ENCODE measurements around the gene NKIRAS2.
"Not testable (repeated sequence)": the region's sequence is repeated elsewhere in the genome, so short reads cannot be mapped to it uniquely, and the experiment has no call there.

Gene NKIRAS2

DNA sequence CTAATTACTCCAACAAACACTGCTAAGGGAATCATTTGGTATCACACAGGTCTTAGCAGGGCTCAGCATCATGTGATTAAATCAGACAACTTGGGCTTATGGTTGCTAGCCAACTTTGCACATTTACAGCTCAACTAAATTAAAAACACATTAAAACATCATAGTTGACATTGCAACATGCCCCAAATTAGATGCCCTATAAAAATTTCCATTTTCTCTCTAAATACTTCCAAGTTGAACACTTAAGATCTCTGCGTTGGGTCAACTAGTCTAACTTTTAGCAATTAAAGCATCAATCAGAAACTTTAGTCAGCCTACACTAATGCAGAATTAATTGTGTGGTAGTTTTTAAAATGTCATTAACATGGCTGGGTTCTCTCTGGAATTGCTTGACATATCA, 14.7 kb upstream of the NKIRAS2 start:
- Mint-ChIP-seq H3K36me3 (ENCODE audit: insufficient read depth) (peaks cover 28% of the 10 kb centered on the region), H3K4me1 (ENCODE audit: low read depth in 2 of 2) (peaks cover 25 to 48% of the 10 kb centered on the region in 2 donors), H3K9me3 (no peaks in the 10 kb centered on the region), H3K4me3 (no peak overlapping the region), H3K27me3 (no peaks in the 10 kb centered on the region), H3K27ac (peak overlapping the region in 1 of 2 donors; percentile 77)
- no peak for DNase-seq
- ATAC-seq (replicated peaks): no peak

DNA sequence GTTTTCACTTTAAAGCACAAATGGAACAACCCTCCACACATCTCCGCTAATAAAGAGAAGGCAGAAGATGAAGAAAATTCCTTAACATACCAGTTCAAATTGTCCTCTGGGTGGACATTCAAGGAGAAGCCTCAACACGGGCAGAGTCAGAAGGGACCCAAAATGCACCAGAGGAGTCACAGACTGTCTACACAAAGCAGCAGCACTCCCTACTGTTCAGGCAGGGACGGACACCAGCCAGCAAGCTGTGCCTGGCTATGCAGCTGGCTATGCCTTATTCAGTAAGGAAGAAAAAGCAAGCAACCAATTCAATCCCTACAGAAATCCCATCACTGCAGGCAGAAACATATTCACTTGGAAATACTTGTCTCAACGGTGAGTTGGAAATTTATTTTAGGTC, 10.7 kb upstream of the NKIRAS2 start:
- Mint-ChIP-seq H3K36me3 (ENCODE audit: insufficient read depth) (peaks cover 21% of the 10 kb centered on the region), H3K9me3 (no peaks in the 10 kb centered on the region), H3K27ac (peak overlapping the region in 1 of 2 donors; percentile 75), H3K4me3 (no peak overlapping the region), H3K4me1 (ENCODE audit: low read depth in 2 of 2) (peaks cover 40 to 67% of the 10 kb centered on the region in 2 donors), H3K27me3 (no peaks in the 10 kb centered on the region)
- no peak for ATAC-seq (replicated peaks)
- no peak for DNase-seq

DNA sequence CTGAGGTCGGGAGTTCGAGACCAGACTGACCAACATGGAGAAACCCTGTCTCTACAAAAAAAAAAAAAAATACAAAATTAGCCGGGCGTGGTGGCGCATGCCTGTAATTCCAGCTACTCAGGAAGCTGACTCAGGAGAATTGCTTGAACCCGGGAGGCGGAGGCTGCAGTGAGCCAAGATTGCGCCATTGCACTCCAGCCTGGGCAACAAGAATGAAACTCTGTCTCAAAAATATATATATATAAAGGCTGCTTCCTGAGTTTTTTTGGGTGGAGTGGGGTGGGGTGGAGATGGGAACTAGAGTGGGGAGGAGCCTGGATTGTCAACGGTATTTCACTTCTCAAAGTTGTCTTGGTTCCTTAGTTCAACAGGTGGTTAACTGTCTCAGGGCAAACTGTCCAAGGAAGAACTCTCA, 9.6 kb upstream of the NKIRAS2 start:
- H3K9me3 Mint-ChIP-seq; DNase-seq; H3K4me3 Mint-ChIP-seq; H3K27me3 Mint-ChIP-seq; ATAC-seq (replicated peaks): not testable (repeated sequence)
- Mint-ChIP-seq H3K36me3 (ENCODE audit: insufficient read depth) (peaks cover 25% of the 10 kb centered on the region), H3K4me1 (ENCODE audit: low read depth in 2 of 2) (peaks cover 40 to 63% of the 10 kb centered on the region in 2 donors), H3K27ac (peak overlapping the region in 1 of 2 donors; percentile 84)

DNA sequence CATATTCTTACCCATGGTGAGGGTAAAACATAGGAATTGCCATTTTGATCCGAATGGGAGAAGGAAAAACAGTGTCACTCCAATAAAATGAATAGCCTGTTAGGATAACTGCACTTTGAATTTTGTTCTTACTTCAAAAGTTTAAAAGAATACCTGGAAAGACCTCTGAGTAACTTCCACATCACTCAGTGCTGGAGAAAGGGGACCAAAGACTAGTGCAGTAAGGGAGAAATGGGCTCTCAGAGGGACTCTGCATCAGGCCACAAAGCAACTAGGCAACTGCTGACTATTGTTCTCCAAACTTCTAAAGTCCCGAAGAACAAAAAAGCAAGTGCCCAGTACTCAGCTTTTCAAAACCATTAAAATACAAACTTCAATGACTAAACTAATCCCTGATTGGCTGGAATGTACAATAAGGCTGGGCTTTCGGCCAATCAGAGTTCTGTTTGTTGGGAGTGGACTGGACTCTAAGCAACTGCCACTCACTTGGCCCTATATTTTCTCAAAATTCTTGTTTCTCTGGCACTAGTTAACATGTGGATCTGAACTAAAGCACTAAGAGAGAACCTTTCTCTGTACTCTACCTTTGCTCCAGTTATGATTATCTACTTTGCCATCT, 8.9 kb upstream of the NKIRAS2 start:
- no peak for ATAC-seq (replicated peaks)
- Mint-ChIP-seq H3K27me3 (no peaks in the 10 kb centered on the region), H3K27ac (peak overlapping the region in 1 of 2 donors; percentile 9), H3K4me1 (ENCODE audit: low read depth in 2 of 2) (peaks cover 44 to 63% of the 10 kb centered on the region in 2 donors), H3K4me3 (no peak overlapping the region), H3K36me3 (ENCODE audit: insufficient read depth) (peaks cover 31% of the 10 kb centered on the region), H3K9me3 (no peaks in the 10 kb centered on the region)
- DNase-seq: no peak

DNA sequence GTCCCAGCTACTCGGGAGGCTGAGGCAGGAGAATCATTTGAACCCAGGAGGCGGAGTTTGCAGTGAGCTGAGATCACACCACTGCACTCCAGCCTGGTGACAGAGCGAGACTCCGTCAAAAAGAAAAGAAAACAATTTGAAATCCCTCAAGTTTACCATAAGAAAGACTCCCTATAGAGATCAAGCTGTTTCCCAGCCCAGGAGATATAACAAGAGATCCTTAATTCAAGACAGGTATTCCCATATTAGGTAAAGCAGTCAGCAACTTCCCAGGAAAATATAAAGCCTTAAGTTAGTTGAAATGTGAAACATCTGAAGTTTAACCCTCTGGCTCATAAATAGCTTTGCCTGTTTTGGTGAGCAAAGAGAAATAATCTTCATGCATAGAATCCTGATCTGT, 7.5 kb upstream of the NKIRAS2 start:
- peak overlapping the region in 1 of 2 donors; percentile 25 for H3K4me3 Mint-ChIP-seq
- ATAC-seq (replicated peaks); H3K27me3 Mint-ChIP-seq; H3K9me3 Mint-ChIP-seq; H3K27ac Mint-ChIP-seq; DNase-seq: not testable (repeated sequence)
- peaks cover 52 to 67% of the 10 kb centered on the region in 2 donors for H3K4me1 Mint-ChIP-seq (ENCODE audit: low read depth in 2 of 2)
- peaks cover 33% of the 10 kb centered on the region for H3K36me3 Mint-ChIP-seq (ENCODE audit: insufficient read depth)

DNA sequence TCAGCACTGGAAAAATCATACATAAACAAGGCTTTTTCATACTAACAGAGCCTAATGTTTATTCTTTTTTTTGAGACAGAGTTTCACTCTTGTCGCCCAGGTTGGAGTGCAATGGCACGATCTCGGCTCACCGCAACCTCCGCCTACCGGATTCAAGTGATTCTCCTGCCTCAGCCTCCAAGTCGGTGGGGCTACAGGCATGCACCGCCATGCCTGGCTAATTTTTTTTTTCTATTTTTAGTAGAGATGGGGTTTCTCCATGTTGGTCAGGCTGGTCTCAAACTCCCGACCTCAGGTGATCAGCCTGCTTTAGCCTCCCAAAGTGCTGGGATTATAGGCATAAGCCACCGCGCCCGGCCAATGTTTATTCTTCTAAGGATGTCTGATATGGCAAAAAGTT, 6.2 kb upstream of the NKIRAS2 start:
- ATAC-seq (replicated peaks); H3K9me3 Mint-ChIP-seq; DNase-seq; H3K27me3 Mint-ChIP-seq: not testable (repeated sequence)
- Mint-ChIP-seq H3K4me1 (ENCODE audit: low read depth in 2 of 2) (peaks cover 61 to 79% of the 10 kb centered on the region in 2 donors), H3K36me3 (ENCODE audit: insufficient read depth) (peaks cover 25% of the 10 kb centered on the region), H3K27ac (peak overlapping the region in 1 of 2 donors; percentile 65), H3K4me3 (peak overlapping the region in 1 of 2 donors; percentile 35)

DNA sequence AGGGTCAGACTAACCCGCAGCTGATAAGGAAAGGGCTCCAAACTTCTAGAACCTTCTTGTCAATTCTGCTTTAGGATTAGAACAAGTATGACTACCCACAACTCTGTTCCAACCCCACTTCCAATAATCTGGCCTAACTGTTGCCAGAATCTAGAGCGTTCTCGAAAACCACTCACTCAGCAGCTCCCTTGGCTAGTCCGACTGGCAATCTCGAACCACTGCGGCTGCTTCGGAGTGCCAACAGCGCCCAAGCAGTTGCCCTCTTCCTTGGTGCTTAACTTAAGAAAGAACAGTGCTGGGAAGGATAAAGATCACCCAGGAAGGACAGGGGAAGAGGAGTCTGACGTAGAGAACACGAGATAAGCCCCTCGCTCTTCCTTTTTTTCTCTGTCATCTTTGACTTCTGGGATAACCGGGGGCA, 3.5 kb upstream of the NKIRAS2 start:
- DNase-seq (no peak), ATAC-seq (replicated peaks) (no peak)
- Mint-ChIP-seq H3K4me3 (peak overlapping the region; percentile 96 to 99), H3K36me3 (ENCODE audit: insufficient read depth) (peaks cover 30% of the 10 kb centered on the region), H3K27ac (peak overlapping the region; percentile 99), H3K9me3 (peaks cover 0 to 2% of the 10 kb centered on the region in 2 donors), H3K27me3 (no peaks in the 10 kb centered on the region), H3K4me1 (ENCODE audit: low read depth in 2 of 2) (peaks cover 59 to 74% of the 10 kb centered on the region in 2 donors)

DNA sequence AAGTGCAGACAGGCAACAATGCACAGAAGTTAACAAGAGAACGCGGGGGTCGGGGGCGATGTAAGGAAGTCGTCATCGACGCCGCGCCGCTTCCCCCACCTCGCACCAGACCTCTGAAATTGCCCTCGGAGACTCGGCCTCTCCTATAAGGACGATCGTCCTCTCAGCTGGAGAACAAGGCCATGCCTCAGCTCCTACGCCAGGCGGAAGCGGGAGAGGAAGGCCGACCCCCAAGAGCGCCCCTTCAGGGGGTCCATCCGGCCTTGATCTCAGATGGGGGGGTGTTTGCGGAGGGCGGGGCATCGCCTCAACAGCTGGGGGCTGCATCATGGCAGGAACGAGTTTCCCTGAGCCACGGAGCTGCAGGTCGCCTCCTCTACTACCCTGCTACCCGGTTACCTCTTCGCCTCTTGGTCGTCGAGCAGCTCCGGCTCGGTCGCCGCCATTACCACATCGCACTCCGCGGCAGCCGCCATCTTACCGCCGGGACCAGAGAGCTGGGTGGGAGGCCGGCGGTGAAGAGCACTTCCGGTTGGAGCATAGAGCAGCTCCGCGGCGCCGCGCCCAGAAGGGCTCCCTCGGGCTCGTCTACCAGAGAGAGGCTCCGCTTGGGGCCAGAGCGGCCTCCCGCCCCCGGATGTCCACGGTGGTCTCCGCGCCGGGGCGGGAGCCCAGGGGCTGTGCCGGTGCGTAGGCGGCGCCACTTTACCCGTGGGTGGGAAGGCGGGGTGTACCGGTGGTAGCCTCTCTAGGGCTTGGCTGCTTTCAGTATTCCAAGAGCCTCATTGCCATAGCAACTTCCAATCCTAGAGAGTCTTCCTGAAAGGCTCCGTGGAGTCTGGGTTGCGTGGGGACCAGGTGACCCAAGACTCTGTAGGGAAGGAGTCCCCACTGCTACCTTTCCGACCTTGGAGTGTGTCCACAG, 2.7 kb upstream of the NKIRAS2 start, which contains the start of gene DNAJC7:
DNAJC7 (minus strand) TSS at position 499 of the 925 bp plus-strand sequence; CDS start at position 476, 23 bp downstream.
- Mint-ChIP-seq H3K4me3 (peak within 1 kb of the TSS; percentile 96 to 99), H3K27ac (peak within 1 kb of the TSS; percentile 99), H3K27me3 (no peaks in the 10 kb centered on the region), H3K36me3 (ENCODE audit: insufficient read depth) (peaks cover 30% of the 10 kb centered on the region), H3K4me1 (ENCODE audit: low read depth in 2 of 2) (peaks cover 55 to 67% of the 10 kb centered on the region in 2 donors), H3K9me3 (peaks cover 0 to 2% of the 10 kb centered on the region in 2 donors)
- peak; percentile 77 to 82 (median 81) for DNase-seq
- ATAC-seq (replicated peaks): peak; percentile 85

DNA sequence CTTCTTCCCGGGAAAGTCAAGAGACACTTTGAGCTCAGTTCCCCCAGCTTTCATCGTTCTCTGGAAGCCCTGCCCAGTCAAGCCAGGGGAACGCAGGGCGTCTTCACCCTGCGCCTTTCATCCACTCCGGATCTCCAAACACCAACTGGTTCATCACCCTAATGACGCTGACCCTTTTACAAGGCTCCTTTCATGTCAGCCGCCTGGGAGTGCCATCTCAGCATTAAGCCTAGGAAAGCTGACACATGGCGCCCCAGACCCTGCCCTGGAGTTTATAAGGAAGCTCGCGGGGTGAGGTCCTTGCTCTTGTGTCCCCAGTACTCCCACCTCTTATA, 2.1 kb upstream of the NKIRAS2 start:
- peaks cover 0 to 2% of the 10 kb centered on the region in 2 donors for H3K9me3 Mint-ChIP-seq
- H3K4me3 Mint-ChIP-seq: peak overlapping the region; percentile 96 to 99
- peaks cover 54 to 62% of the 10 kb centered on the region in 2 donors for H3K4me1 Mint-ChIP-seq (ENCODE audit: low read depth in 2 of 2)
- ATAC-seq (replicated peaks): no peak
- H3K27me3 Mint-ChIP-seq: no peaks in the 10 kb centered on the region
- H3K27ac Mint-ChIP-seq: peak overlapping the region; percentile 99
- H3K36me3 Mint-ChIP-seq (ENCODE audit: insufficient read depth): peaks cover 30% of the 10 kb centered on the region
- no peak for DNase-seq

DNA sequence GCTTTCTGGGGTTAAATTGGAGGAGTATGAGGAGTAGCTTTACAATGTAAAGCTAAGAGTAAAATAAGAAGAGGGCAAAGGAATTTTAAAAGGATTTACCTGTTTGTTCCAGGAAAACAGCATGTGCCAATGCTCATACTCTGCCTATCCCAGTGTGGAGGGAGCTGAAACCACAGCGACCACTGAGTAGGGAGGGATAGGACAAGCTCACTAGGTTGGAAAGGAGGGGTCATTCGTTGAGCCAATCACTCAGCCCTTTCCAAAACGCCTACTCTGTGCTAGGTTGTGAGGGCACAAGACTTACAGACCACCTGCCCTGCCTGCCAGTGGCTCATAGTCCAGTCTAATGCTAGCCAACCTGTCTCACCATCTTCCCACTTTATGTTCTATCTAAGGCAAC, 1.6 kb upstream of the NKIRAS2 start:
- no peak for ATAC-seq (replicated peaks)
- H3K4me1 Mint-ChIP-seq (ENCODE audit: low read depth in 2 of 2): peaks cover 50 to 57% of the 10 kb centered on the region in 2 donors

DNA sequence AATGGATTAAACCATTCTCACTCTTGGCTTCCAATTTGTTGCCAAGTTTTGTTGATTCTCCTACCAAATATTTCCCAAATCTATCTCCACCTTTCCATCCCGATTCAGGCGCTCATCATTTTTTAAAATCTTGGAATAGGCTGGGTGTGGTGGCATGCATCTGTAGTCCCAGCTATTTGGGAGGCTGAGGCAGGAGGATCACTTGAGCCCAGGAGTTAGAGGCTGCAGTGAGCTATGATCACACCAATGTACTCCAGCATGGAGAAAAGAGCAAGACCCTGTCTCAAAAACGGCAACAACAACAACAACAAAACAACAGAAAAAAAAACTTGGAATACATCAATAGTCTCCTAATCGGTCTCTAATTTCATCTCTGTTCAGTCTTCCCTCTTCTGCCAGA, 902 bp upstream of the NKIRAS2 start:
- H3K27ac Mint-ChIP-seq: no peak overlapping the region
- no peak for ATAC-seq (replicated peaks)
- H3K4me1 Mint-ChIP-seq (ENCODE audit: low read depth in 2 of 2): peaks cover 50 to 53% of the 10 kb centered on the region in 2 donors
- DNase-seq: no peak
- peak overlapping the region; percentile 96 to 99 for H3K4me3 Mint-ChIP-seq
- H3K27me3 Mint-ChIP-seq: no peaks in the 10 kb centered on the region
- peaks cover 30% of the 10 kb centered on the region for H3K36me3 Mint-ChIP-seq (ENCODE audit: insufficient read depth)
- H3K9me3 Mint-ChIP-seq: peaks cover 0 to 2% of the 10 kb centered on the region in 2 donors

More for the DNA sequence above, 1.6 kb upstream of the NKIRAS2 start:
- Mint-ChIP-seq H3K36me3 (ENCODE audit: insufficient read depth) (peaks cover 30% of the 10 kb centered on the region), H3K27me3 (no peaks in the 10 kb centered on the region), H3K9me3 (peaks cover 0 to 2% of the 10 kb centered on the region in 2 donors), H3K4me3 (peak overlapping the region; percentile 96 to 99), H3K27ac (peak overlapping the region; percentile 99)
- no peak for DNase-seq

DNA sequence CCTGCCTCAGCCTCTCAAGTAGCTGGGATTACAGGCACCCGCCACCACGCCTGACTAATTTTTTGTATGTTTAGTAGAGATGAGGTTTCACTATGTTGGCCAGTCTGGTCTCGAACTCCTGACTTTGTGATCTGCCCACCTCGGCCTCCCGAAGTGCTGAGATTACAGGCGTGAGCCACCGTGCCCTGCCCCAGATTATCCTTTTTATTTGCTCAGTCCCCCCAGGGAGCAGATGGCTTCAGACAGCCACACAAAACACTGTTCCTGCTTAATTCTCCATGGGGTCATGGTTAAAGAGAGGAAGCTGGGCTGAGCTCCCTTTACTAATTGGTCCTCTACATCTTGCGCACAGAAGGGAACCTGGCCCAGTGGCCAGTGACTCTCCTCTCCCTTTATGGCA, 955 bp downstream of the NKIRAS2 start:
- H3K27ac Mint-ChIP-seq: peak overlapping the region; percentile 80 to 93
- not testable (repeated sequence) for H3K9me3 Mint-ChIP-seq; H3K27me3 Mint-ChIP-seq; DNase-seq; ATAC-seq (replicated peaks)
- peaks cover 30% of the 10 kb centered on the region for H3K36me3 Mint-ChIP-seq (ENCODE audit: insufficient read depth)
- peaks cover 46 to 48% of the 10 kb centered on the region in 2 donors for H3K4me1 Mint-ChIP-seq (ENCODE audit: low read depth in 2 of 2)
- peak overlapping the region; percentile 96 to 99 for H3K4me3 Mint-ChIP-seq

DNA sequence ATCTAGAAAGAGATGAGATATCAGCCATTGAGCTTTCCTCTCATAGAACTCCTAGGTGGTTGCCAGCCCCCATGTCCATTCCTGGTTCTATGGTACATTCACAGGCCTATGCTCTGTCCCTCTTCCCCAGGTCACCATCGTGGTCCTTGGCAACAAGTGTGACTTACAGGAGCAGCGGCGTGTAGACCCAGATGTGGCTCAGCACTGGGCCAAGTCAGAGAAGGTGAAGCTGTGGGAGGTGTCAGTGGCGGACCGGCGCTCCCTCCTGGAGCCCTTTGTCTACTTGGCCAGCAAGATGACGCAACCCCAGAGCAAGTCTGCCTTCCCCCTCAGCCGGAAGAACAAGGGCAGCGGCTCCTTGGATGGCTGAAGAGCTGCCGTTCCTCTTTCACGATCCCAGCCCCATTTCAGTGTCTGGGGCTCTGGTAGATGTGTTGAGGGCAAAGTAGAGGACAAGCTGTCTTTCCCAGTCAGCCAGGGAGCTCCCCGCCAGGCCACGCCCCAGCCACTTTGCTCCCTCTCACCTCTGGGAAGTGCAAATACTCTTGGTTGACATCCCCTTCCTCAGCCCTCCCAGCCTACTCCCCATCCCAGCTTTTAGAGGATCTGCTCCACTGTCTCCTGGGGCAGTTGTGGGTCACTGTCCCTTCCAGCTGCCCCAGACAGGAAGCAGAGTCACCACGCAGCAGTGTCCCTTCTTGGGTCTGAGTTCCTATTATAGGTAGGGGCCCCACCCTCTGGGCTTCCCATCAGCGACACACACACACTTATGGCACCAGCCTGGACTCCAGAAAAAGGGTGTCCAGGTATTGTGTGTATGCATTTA, 3.8 kb downstream of the NKIRAS2 start:
- H3K4me3 Mint-ChIP-seq: no peak overlapping the region

More for the DNA sequence above, 3.8 kb downstream of the NKIRAS2 start:
- peaks cover 23% of the 10 kb centered on the region for H3K36me3 Mint-ChIP-seq (ENCODE audit: insufficient read depth)
- DNase-seq (no peak), ATAC-seq (replicated peaks) (no peak)
- H3K27ac Mint-ChIP-seq: no peak overlapping the region
- H3K9me3 Mint-ChIP-seq: peaks cover 0 to 2% of the 10 kb centered on the region in 2 donors
- peaks cover 7 to 10% of the 10 kb centered on the region in 2 donors for H3K27me3 Mint-ChIP-seq
- peaks cover 25 to 27% of the 10 kb centered on the region in 2 donors for H3K4me1 Mint-ChIP-seq (ENCODE audit: low read depth in 2 of 2)
